ENCODE data around the gene CALCR.

DNA sequence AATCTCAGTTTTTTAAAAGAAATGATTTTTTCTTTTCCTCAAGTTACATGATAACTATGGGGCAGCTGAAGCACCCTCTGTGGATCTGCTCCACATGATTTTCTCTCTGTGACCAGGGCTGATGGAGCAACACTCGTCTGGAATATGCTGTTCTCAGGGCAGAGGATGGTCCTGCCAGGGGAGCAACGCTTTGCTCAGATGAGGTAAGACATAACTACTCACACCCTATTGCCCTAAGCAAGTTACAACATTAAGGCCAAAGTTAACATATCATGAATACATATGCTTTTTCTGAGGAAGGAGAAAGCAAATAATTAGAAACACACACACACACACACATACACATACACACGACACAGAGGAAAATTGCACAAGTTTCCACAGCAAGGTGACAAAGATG lies 71.4 kb downstream of the CALCR start:
- no peak for TF ChIP-seq CTCF (conservative IDR thresholded peaks at IDR 0.05; ENCODE audit: low read depth, low read length)
- TF ChIP-seq EZH2 (IDR thresholded peaks at IDR 0.05; ENCODE audit: low read length, unreplicated experiment), result no peak
- TF ChIP-seq EZH2phosphoT487 (IDR thresholded peaks at IDR 0.05; ENCODE audit: borderline replicate concordance, low read length), result no peak
